ENCODE measurements around the gene AMPD3.
"Not testable (repeated sequence)": the region's sequence is repeated elsewhere in the genome, so short reads cannot be mapped to it uniquely, and the experiment has no call there.

Gene AMPD3

DNA sequence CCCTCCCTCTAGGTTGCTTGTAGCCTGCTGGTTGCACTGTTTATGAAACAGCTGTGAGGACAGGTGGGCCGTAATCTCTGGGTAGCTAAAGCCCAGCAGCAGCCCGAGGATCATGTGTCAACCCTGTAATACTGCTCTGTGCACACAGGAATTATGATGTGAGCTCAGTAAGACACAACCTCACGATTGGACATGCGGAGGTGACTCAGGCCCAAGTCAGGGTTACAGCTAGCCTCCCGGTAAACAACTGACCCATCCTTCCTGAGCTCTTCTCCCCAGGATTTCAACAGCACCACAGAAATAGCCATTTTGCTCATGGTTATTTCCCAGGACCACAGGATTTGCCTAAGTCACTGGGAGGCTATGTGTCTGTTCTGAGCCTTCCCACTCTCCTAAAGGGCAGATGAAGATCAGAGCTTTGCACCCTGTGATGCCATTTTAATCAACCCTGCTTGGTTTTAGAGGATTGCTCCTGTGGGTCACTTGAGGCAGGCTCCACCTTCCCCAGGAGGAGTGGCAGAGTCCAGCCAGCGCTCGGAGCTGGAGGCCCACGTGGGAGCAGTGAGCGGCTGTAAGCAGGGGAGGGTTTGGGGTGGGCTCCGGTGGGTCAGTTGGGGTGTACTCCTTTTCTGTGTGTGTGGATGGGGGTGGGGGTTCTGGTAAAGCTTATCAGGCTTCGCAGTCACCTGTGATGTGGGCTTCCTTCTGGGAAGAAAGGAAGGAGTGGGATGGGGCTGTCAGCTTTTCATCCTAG lies at the start of gene AMPD3:
Gene AMPD3 (plus strand): TSS at position 387 of the 754 bp plus-strand sequence. CDS start 6,256 bp downstream, outside the sequence.
- peak in 1 of 2 donors; percentile 32 for DNase-seq (ENCODE audit: low read depth in 2 of 2)

DNA sequence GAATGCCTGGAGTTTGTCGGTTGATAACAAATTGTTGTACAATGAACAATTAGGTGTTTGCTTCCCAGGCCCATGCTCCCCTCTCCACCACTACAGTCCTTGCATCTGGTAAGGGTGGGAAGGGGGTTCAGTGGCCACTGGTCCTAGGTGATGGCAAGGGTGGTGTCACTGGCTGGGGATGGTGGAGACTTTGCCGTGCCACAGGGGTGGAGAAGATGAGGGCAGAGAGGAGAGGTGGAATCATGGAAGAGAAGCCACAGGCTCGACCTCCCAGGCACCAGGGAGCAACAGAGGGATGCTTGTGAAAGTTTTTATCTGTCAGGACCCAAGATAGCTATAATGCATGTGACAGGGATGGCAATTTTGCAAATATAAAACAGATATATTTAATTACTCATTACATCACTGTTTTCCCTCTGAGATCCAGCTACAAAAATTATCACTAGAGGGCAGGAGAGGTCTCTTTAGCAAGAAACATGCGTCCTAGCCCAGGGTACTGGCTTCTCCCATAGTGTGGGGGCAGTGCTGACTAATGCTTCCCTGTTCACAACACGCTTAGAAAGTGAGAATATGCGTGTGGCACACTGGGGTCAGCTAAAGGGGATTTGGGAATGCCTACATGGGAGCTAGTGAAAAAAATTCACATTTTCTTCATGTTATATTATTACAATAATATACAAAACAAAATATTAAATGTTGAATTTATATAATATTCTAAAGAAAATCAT lies 49.0 kb upstream of the AMPD3 start:
- peak; percentile 18 to 37 for DNase-seq (ENCODE audit: low read depth in 2 of 2)

DNA sequence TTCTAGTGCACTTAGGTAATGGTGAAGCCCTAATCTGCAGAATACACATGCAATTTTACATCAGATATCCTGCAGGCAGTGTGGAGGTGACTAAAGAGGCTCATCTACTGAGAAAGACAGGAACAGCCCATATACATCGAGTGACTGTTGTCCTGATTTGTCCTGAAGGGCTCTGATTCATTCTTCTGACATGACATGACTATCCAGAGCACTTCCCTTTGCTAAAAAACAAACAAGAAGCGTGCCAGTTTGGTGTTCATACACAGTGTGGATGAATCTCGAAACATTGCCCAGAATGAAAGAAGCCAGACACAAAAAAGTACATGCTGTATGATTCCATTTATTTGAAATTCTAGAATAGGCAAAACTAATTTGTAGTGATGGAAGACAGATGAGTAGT lies 48.0 kb upstream of the AMPD3 start:
- no peak for DNase-seq (ENCODE audit: low read depth in 2 of 2)

DNA sequence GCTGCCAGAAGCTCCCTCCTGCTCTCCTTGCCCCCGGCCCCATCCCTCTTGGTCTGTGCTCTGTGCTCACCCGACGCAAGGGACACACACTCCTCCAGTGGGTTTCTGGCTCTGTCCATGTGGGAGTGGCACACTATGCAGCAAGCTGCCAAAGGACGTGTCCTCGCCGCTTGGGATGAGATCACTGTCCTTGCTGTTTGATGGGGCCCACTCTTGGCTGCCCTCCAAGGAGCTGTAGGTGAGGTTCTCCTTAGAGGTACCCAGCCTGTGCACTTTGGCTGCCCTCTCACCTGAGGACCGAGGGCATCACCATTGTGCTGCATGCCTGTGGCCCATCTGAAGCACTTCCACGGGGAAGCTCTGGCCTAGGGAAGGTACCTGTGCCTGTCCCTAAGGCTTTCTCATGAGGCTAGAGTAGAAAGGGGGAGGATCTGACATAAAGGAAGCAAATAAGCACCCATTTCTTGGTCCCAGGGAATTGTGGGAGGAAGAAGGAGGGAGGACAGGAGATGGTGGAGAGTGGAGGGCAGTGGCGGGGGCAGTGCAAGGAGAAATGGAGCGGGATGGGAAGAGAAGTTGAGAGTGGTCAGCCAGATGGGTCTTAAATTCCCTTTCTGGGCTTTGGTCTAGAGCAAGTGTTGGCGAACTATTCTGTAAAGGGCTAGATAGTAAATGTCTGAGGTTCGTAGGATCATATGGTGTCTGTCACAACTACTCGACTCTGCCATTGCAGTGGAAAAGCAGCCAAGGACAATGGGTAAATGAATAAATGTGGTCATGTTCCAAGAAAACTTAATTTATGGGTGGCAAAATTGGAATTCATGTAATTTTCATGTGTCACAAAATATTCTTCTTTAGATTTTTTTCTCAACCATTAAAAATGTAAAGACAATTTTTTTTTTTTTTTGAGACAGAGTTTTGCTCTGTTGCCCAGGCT lies 47.0 kb upstream of the AMPD3 start:
- DNase-seq (ENCODE audit: low read depth in 2 of 2), result no peak

DNA sequence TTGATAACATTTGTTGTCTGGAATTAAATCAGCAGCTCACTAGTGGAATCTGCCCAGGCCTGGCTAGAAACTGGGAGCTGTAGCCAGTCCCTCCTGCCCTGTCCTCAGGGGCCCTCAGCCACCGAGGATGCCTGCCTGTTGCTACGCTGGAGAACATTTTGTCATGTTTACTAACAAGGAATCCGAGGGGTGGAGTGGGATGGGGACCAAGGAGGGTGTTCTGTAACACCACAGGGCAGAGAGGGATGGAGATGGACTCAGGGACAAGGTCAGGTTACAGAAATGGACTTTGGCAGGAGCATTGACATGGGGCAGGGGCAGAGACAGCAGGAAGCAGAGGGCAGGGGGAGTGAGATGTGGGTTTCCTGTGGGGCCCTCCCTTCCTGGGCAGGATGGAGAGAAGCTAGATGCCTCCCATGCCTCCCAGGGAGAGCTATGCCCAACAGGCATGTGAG lies 45.8 kb upstream of the AMPD3 start:
- no peak for DNase-seq (ENCODE audit: low read depth in 2 of 2)

DNA sequence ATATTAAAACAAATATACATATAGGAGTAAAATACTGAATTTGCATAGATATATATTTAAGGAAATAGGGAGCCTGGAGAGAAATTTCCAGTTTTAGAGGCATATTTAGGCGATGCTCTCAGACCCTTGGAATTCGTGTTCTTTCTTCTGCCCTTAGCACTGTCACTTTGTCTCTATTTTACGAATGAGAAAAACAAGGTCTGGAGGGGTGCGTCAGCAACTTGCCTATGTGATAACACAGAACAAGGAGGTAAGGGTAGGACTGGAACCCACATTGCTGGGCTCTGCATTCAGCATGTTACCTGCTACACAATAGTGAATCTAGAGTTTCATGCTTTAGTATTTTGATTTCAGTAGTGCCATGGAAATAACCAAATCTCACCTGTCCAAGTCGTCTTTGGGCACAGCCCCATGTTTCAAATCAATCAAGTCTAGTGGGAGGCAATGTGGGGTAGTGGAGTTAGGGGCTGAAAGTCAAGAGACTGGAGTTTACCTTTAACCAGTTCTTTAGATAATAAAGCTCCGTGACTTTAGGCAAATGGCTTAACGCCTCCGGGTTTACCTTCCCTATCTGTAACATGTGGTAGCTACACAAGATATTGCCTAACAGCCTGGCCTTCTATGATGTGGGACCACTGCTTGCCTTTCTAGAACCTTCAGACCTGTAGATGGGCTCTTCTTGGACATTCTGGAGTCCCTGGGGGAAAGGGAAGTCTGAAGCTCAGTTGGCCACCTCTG lies 44.8 kb upstream of the AMPD3 start:
- no peak for DNase-seq (ENCODE audit: low read depth in 2 of 2)

DNA sequence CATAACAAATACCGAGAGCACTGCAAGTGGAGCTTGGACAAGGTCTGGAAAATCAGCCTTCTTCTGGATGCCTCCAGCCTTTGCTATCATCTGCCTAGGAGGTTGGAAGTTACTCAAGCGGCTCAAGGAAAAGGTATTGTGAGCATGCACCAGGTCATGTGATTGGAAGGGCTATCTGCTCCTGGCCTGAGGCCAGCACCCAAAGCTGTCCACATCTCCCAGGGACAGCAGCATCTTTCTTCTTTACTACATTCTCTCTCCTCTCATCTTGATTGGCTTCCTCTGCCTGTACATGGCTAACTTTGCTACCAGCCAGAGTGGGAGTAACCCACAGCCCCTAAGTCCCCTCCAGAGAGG lies 44.2 kb upstream of the AMPD3 start:
- DNase-seq (ENCODE audit: low read depth in 2 of 2), result no peak

DNA sequence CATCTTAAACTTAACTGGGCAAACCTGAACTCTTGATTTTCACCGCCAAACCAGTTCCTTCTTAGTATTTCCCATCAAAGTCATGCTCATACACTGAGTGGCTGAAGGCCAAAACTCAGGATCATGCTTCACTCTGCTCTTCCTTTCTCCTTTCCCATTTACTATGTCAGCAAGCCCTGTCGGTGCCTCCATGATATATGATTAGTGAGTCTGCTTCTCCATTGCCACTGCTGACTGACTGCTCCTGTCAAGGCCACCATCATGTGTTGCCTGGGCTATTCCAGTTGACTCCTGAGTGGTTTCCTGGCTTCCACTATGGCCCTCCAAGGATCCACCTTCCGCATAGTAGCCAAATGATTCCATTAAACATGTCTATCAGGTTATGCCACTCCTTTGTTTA lies 42.8 kb upstream of the AMPD3 start:
- no peak for DNase-seq (ENCODE audit: low read depth in 2 of 2)

DNA sequence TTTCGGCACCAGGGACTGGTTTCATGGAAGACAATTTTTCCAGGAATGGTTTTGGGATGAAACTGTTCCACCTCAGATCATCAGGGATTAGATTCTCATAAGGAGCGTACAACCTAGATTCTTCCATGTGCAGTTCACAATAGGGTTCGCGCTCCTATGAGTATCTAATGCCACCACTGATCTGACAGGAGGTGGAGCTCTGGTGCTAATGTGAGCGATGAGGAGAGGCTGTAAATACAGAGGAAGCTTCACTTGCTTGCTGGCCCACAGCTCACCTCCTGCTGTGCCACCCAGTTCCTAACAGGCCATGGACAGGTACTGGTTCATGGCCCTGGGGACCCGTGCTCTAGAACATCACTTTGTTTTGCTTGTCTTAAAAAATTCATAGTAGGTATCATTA lies 41.8 kb upstream of the AMPD3 start:
- DNase-seq (ENCODE audit: low read depth in 2 of 2), result peak in 1 of 2 donors; percentile 27

DNA sequence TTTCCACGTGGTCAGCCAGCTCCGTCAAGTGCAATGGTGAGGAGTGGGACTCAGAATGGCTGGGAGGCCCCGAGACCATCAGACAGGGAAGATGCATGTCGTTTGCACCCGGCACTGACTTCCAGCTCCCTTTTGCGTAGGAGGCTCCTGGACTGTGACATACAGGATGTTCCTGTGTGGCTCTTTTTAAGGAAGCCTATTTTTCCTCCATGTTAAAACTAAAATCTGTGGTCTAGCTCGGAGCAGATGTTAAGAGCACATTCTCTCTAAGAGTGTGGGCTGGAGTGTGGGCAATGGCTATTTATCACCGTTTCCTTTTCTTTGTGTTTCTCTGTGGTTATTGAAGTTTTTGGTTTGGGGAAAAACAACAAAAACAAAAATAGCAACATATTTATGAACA lies 40.9 kb upstream of the AMPD3 start:
- DNase-seq (ENCODE audit: low read depth in 2 of 2), result no peak

DNA sequence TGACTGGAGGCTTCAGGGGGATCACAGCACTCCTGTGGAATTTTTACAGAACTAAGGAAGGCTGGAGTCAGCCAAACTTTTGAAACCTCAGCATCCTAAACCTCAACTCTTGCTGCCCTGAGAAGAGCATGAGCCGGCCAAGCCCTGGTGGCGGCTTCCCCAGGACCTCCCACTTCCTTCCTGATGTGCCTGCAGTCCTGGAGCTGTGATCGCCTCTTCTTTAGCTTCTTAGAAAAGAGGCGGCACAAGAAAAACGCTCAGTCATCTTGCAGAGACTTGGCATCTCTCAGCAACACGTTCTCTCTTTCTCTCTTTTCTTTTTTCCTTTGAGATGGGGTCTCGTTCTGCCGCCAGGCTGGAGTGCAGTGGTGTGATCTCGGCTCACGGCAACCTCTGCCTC lies 40.4 kb upstream of the AMPD3 start:
- no peak for DNase-seq (ENCODE audit: low read depth in 2 of 2)

DNA sequence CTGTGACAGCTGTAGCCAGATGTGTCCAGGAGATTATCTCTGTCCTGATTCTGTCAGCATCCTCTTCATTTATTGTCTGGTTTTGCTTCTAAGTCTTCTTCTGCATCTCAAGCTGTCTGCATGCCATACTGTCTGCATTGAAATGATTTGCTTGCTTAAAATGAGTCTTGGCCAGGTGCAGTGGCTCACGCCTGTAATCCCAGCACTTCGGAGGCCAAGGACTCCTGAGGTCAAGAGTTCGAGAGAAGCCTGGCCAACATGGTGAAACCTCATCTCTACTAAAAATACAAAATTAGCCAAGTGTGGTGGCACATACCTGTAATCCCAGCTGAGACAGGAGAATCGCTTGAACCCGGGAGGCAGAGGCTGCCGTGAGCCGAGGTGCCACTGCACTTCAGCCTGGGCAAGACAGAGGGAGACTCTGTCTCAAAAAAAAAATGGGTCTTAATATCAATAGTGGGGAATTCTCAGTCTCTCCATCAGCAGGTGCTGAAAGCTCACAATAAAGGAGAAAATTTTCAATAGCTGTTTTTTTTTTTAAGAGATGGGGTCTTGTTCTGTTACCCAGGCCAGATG lies 39.2 kb upstream of the AMPD3 start:
- no peak for DNase-seq (ENCODE audit: low read depth in 2 of 2)

DNA sequence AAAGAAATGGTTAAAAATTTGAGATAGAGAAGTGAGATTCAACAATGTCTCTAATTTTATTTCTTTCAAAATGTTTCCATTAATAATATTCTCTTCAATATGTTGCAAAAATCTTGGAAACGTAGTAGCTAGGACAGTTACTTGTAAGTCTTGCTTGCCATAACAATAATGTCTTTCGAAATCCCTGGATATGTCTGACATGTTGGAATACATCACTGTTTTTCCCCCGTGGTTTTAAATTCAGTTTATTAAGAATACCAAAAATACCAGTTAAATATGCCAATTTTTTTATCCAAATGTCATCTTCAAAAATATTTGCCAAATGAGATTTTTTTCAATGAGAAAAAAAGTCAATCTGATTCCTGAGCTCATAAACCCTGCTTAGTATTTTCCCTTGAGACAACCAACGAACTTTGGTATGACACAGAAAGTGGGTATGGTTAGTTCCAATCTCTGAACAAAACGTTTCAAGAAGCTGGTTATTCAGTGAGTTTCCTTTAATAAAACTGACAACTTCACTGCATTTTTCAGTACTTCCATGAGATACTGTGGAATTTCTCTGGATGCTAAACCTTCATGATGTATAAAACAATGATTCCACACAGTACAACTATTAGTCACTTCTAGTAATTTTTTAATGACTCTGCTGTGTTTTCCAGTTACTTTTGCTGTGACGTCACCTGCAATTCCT lies 36.7 kb upstream of the AMPD3 start:
- DNase-seq (ENCODE audit: low read depth in 2 of 2), result no peak

DNA sequence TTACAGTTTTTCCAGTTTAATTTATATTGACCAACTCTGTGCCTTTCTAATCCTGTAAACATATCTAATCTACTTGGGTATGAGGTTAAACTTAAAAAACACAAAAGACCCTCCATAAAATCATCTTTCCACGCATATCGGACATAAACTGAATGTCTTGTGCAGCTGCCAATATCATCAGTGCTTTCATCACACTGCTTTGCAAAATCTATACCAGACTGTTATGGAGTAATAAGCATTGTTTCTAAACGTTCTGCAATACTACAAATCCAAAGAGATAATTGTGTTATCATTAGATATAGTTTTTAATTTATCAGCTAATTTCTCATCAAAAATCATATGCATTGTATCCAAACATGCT lies 36.1 kb upstream of the AMPD3 start:
- no peak for DNase-seq (ENCODE audit: low read depth in 2 of 2)

DNA sequence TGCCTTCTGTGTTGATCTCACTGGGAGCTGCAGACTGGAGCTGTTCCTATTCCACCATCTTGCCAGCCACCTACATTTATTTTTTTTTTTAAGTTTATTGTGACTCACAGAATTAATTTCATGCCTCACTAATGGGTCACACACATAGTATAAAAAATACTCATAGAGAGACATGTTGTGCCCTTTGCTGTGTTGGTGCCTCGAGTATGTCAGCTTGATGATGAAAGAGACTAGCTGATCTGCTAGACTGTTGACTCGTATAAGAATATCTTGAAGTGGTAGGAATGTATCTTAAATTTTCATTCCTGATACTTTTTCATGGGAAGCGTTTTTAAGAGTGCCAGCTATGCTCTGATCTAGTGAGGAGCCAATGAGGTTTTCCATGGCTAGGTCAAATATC lies 28.6 kb upstream of the AMPD3 start:
- no peak for DNase-seq (ENCODE audit: low read depth in 2 of 2)

DNA sequence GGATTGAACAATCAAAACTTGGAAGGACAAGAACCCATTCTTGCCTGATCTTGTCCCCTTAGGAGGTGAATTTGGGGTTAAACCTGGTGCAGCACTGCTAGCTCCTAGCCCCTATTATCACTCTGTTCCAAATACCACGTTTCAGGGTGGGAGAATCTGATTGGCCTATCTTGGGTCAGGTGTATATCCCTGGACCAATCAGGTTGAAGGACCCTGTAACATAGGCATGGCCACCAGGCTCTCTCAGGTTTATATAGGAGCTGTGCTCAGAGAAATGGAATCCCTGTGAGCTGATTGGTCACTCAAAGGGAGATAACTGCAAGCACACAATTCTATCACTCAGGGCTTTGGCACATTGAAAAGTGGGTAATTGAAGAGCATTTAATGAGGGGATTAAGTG lies 26.6 kb upstream of the AMPD3 start:
- no peak for DNase-seq (ENCODE audit: low read depth in 2 of 2)

DNA sequence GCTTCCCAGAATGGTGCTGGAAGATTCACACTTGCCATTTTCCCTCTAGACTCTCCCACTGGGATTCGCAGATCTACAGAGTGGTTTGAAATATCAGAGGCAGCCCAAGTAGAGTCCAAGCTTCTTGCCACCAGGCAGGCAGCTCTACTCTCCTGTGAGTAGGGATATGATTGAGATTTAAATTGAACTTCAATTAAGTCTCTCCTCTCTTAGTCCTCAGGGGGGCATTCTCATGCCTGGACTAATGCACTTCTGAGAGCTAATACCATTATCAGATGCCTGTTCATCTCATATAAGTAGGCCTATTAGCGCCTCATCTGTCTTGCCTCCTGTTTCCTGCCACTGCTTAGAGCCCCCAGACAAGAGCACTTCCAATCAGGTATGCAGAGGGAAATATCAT lies 25.5 kb upstream of the AMPD3 start:
- no peak for DNase-seq (ENCODE audit: low read depth in 2 of 2)

DNA sequence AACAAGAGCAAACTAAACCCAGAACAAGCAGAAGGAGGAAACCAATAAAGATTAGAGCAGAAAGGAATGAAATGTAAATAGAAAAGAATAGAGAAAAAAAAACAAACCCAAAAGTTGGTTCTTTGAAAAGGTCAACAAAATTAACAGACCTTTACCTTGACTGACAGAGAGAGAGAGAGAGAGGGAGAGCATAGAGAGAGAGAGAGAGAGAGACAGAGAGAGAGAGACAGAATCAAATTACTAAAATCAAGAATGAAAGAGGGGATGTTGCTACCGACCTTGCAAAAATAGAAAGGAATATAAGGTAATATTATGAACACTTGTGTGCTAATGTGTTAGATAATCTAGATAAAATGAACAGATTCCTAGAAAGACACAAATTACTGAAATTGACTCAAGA lies 22.6 kb upstream of the AMPD3 start:
- DNase-seq (ENCODE audit: low read depth in 2 of 2), result no peak

DNA sequence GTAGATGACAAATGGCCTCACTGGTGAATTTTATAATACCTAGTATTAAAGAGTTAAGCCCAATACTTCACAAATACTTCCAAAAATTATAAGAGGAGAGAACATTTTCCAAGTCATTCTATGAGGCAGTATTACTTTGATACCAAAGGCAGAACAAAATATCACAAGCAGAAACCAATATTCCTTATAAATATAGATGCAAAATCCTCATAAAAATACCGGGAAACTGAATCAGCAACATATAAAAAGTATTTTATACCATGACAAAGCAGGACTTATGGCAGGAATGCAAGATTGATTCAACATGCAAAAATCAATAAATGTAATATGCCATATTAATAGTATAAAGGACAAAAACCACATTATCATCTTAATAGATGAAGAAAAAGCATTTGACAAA lies 22.1 kb upstream of the AMPD3 start:
- DNase-seq (ENCODE audit: low read depth in 2 of 2), result no peak

DNA sequence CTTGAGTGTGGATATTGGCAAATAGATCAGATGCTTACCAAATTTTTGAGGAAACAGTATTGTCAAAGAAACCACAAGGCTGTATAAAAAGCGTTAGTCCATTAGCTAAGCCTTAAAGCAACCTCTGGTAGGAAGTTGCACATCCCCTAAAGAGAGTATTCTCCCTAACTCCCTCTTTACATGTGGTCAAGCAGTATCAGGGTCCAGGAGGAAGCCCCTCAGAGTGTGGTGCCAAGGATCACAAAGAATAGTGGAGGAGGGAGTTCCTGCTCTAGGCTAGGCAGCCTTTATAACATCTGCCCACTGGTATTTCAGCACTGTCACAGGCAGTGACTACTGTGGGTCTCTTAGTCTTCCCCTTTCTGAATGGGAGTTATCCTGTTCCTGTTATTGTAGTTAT lies 18.8 kb upstream of the AMPD3 start:
- no peak for DNase-seq (ENCODE audit: low read depth in 2 of 2)

DNA sequence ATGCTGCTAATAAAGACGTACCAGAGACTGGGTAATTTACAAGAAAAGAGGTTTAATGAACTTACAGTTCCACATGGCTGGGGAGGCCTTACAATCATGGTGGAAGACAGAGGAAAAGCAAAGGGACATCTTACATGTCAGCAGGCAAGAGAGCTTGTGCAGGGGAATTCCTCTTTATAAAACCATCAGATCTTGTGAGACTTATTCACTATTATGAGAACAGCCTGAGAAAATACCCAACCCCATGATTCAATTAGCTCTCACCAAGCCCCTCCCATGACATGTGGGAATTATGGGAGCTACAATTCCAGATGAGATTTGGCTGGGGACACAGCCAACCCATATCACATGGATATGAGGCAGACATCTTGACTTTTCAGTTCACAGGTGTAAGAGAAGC lies 18.4 kb upstream of the AMPD3 start:
- not testable (repeated sequence) for DNase-seq (ENCODE audit: low read depth in 2 of 2)
